Measurements from ENCODE around the gene TMX2. TPM values are rescaled to one million over a fixed set of nuclear protein-coding genes. Genes with fewer than 3 reads are reported as not detected.

The TMX2 gene
- total and polyA plus RNA-seq, 9 of the 15 experiments (the other 6 are each of a cell fraction or from before 2014, with no cell fraction given) = 176 to 433 (median 227) TPM

GRCh38 chr11:57758174-57758573 is 45.8 kb downstream of the TMX2 start:
- Histone ChIP-seq H3K79me2 (ENCODE audit: control insufficient read depth, insufficient read depth, low read length) (peaks cover 15% of the 10 kb centered on the region), H2AFZ (ENCODE audit: low read depth, low read length) (no peak overlapping the region), H3K27me3 (ENCODE audit: control insufficient read depth in 2 of 2, insufficient read depth in 2 of 2, low read length in 2 of 2) (no peaks in the 10 kb centered on the region), H3K27ac (ENCODE audit: extremely low read depth, low read depth, low read length) (no peak overlapping the region), H4K20me1 (replicated peaks; ENCODE audit: control insufficient read depth, insufficient read depth, low read length) (no peaks in the 10 kb centered on the region), H3K4me1 (replicated peaks in 1 of 2; ENCODE audit: control insufficient read depth in 2 of 2, insufficient read depth in 2 of 2, low read length in 2 of 2) (peaks cover 0 to 3% of the 10 kb centered on the region in 2 experiments; a peak in 1 of 5 replicates), H3K36me3 (ENCODE audit: control insufficient read depth, insufficient read depth, low read length) (no peaks in the 10 kb centered on the region), H3K4me2 (ENCODE audit: insufficient read depth, low read length) (no peak overlapping the region), H3K9me1 (ENCODE audit: control insufficient read depth, insufficient read depth, low read length) (no peaks in the 10 kb centered on the region), H3K4me3 (no peak overlapping the region), H3K9ac (ENCODE audit: insufficient read depth in 1 of 2, low read depth in 2 of 2, low read length in 2 of 2) (no peak overlapping the region), H3K9me3 (replicated peaks; ENCODE audit: control insufficient read depth, insufficient read depth, low read depth, low read length) (no peaks in the 10 kb centered on the region)
- DNase-seq (ENCODE audit: extremely low read depth in 1 of 4, low spot score in 3 of 4) (no peak), ATAC-seq (no peak), FAIRE-seq (no peak)
- no TSS peak for BruUV-seq (replicated peaks)
- WGBS (ENCODE audit: insufficient coverage, low coverage, missing lambda C conversion rate) = 33% methylated on average over 3 of the region's 3 CpGs
- intact Hi-C loops (cut with micrococcal nuclease) = no loop called here
- POLR2A ChIA-PET = interaction anchor here (1.3 to 2.0 kb wide), 2 partner anchors 12 to 17 kb away, joined by 5 to 11 read pairs; partner anchors contain the start of gene SELENOH
- in situ Hi-C loops (cut with MboI) = no loop called here
- CTCF ChIA-PET (ENCODE audit: low intra/inter-chr PET ratio) = interaction anchor here (0.6 kb wide), 1 partner anchor 141 kb away, joined by 3 read pairs; no protein-coding TSS in a partner anchor
- TF ChIP-seq MEF2D (tag; conservative IDR thresholded peaks at IDR 0.05; ENCODE audit: low read depth) (no peak), MCM5 (IDR thresholded peaks at IDR 0.05; ENCODE audit: low read depth) (no peak), HNRNPH1 (optimal IDR thresholded peaks at IDR 0.05; ENCODE audit: low read depth, low read length) (no peak), HNRNPK (IDR thresholded peaks at IDR 0.05; ENCODE audit: low read depth, low read length, poor library complexity, severe bottlenecking) (no peak), HES1 (IDR thresholded peaks at IDR 0.05; ENCODE audit: low read depth) (no peak), PRDM10 (IDR thresholded peaks at IDR 0.05; ENCODE audit: partially characterized antibody) (no peak), TEAD2 (tag; IDR thresholded peaks at IDR 0.05) (no peak)
- TF ChIP-seq, protein P1, sequence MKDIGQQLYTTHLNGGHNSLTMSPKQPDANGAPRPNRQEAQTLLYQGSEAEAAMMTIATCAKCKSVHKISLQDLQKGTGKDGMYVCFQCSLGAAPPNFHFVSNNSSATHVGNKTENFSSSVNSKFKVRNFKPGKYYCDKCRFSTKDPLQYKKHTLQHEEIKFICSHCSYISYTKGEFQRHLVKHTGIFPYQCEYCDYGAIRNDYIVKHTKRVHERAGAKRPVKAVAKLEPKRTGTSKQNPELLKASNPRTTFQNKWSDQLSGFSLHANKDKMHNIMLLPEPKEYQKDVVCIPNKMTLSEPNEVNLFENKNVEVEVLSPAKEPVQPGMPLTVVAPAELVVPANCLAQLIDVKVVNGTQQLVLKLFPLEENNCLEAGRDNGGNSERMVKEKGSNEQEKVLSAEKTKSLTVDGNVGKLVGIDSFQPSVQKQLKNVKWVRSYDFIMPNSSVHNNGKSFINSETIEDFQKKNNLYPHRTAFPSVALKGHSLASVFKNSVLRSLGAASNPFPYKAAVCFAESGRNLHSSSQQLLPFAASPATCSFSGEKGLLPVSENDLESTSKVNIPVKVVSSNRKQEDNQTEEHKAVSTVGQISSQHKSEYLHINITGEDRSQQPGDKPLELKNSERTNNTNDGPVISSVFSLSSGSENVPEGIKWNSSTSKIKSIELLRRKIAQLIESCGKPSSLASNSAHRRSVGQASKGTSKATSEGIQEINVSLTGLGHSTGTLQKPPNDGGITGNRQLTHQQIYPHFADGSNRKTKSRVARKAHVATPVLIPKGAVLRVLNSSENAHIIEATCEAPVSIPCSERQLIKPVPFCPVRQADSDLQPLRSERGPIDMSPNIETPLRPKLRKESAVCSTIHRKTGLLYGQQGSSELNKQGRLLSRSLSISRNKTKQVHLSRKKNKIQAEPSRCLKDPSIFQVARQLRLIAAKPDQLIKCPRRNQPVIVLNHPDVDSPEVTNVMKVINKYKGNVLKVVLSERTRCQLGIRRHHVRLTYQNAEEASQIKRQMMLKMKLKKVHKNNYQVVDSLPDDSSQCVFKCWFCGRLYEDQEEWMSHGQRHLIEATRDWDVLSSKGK (CRISPR knock-in tag; IDR thresholded peaks at IDR 0.05) = no peak
- TF ChIP-seq, protein P2, sequence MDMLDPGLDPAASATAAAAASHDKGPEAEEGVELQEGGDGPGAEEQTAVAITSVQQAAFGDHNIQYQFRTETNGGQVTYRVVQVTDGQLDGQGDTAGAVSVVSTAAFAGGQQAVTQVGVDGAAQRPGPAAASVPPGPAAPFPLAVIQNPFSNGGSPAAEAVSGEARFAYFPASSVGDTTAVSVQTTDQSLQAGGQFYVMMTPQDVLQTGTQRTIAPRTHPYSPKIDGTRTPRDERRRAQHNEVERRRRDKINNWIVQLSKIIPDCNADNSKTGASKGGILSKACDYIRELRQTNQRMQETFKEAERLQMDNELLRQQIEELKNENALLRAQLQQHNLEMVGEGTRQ (CRISPR knock-in tag; IDR thresholded peaks at IDR 0.05) = no peak
- TF ChIP-seq, protein P3, sequence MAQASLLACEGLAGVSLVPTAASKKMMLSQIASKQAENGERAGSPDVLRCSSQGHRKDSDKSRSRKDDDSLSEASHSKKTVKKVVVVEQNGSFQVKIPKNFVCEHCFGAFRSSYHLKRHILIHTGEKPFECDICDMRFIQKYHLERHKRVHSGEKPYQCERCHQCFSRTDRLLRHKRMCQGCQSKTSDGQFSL (CRISPR knock-in tag; IDR thresholded peaks at IDR 0.05) = no peak
- TF ChIP-seq, protein P3 (tag; IDR thresholded peaks at IDR 0.05) = no peak
